HG02852 (cell line): ENCODE data around the gene TCF4.
A peak's percentile ranks its signal among the peaks of the same experiment; 100 is the strongest.

ENCODE experiments used
- ATAC-seq: cut with Tn5 transposase; IDR thresholded peaks from one replicate; pipeline ENCODE4 v1.9.1; 2021; ENCODE audit warnings: mild to moderate bottlenecking, moderate library complexity; ENCODE audit not compliant: unreplicated experiment

TCF4 gene

DNA sequence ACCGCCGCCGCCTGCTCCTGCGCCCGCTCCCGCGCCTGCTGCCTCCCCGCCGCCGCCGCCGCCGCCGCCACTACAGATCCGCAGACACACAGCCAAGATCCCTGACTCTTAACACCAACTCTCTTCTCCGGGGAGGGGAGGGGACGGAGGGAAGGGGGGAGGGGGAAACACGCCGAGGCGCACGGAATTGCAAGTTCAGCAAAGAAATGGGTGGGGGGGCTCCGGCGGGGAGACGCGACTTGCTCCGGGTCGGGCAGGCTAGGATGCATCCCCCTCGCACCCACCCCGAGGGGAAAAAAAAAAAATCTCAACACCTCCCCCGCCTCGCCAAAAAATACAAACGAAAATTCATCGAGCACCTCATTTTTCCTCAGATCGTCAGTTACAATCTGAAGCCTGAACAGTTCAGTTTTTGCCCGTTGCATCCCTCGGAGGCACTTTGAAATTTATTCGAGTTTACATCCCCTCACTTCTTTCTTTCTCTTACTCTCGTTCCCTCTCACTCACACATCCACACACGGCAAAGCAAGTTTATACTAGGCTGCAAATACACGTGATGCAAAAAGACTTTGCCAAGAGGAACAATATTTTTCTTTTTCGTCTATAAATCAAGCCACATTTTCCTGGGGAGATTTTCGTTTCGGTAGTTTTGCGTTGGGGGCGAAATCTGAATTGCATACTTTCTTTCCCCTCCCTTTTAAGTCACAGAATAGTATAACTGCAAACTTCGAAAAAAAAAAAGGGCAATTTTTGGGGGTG lies at the start of gene TCF4:
TSS of gene TCF4 (minus strand) at position 82 of the 759 bp plus-strand sequence. CDS start 1,076 bp downstream, outside the sequence.
- ATAC-seq: no peak

DNA sequence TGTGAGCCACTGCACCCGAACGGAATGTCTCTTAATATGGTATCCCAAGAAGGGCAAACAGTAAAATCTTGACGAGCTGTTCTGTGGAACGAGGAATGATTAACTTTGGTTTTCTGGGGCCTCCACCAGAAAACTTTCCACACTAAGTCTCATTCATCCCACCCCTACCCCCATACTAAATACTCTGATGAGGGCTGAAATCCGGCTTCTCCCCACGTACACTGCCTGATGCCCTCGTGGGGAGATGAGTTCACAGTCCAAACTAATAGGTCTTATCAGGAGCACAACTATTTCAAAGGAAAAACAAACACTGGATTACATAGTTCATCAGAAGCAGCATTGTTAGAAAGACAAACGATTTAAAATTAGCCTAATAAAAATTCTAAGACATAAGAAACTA lies 49.2 kb upstream of the TCF4 start:
- no peak for ATAC-seq

DNA sequence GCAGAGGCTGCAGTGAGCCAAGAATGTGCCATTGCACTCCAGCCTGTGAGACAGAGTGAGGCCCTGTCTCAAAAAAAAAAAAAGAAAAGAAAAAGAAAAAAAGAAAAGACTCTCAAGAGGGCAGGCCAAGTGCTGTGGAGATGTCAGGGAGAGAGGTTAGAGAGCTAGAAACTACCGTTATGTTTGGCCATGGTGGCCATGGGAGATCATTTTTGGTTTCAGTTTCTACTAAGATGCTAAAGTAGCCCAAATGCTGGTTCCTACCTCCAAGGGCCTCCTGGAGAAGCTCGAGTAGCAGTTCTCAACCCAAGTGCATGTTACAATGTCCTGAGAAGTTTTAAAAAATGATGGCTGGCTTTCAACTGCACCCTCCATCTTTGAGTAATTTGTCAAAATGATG lies 47.4 kb upstream of the TCF4 start:
- ATAC-seq: no peak

DNA sequence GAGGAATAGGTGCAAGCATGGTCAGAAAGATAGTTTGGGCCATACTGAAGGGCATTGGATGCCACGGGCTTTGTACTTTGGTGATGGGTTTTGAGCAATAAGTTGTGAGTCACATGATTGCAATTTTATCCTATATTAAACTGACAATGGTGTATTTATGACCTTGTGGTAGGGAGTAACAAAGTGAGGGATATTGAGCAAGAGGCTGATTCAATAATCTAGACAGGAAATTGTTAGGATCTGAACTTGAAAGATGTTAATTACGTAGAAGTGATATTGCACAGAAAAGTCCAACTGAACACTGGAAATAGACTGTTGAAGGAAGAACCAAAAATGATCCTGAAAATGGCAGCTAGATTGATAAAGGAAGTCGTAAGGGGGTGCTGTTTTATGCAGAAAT lies 46.6 kb upstream of the TCF4 start:
- no peak for ATAC-seq

DNA sequence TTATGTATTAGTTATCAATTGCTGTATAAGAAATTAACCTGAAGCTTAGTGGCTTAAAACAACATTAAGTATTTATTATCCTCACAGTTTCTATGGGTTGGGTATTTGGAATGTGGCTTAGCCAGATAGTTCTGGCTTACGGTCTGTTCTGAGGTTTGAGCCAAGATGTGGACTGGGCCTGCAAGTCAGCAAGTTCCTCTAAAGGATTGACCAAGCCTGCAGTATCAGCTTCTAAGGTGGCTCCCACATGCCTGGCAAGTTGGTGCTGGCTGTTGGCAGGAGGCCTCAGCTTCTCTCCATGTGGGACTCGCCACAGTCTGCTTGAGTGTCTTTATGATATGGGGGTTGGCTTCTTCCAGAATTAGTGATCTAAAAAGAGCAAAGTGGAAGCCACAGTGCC lies 45.0 kb upstream of the TCF4 start:
- no peak for ATAC-seq

DNA sequence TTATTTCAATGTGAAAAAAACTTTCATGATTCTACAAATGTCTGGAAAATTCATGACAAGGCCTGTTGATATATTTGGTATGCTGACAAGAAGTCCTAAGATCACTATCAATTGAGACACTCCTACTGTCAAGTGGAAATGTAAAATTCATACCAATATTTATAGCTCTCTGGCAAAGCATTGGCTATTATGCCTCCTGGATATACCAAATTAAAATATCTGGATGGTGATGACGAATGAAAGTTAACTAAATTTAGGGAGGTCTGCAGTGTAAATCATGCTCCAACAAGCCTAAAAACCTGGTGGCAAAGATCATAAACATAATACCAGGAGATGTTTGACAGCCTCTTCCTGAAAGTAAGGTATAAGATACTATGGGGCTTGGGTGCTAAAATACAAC lies 41.1 kb upstream of the TCF4 start:
- ATAC-seq: no peak

DNA sequence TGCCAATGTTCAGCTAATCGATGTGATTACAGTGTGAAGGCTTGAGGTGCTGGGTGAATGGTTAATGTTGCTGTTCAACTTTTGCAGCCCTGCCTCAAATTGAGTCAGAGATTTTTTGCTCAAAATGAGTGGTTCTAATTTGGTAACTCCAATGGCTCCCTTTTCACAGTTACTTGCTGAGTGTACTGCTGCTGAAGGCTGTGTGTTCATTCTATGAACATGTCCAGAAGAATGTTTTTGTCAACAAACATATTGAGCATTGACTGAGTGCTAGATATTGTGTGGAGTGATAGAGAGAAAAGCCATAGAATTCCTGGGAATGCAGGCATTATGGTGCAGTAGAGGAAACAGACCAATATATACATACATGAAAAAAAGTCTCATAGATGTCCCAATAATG lies 39.0 kb upstream of the TCF4 start:
- no peak for ATAC-seq

DNA sequence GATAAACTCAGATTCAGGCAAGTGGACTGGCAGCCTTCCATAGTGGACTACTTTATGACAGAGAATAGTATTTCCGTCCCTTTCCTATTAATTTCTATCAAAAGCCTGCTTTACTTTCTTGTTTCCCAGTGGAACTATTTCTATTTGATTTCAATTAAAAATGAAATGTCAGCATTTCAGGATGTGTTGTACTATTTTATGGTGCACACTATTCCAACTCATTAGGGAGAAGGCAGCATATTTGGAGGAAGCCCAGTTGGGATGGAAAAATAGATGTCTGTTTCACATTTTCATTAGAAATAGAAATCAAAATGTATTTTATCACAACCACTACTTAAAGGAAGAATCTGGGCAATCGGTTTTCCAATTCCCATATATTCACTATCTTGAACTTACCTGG lies 37.9 kb upstream of the TCF4 start:
- ATAC-seq: no peak

DNA sequence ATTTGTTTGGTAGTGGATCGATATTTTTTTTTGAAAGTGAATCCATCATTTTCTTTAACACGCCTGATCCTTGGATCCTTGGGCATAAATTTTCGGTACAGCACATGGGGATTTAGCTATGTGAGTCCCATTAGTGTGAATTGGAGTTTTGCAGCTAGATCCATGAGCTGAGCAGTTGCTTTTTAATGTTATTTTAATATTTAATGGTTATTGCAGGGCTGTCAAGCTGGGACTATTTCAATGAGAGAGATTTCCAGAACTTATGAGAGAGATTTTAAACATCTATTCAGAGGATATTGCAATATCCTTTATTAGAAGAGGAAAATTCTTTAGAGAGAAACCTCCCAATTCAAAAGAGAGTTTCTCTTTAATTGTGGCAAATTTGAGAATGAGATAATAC lies 35.6 kb upstream of the TCF4 start:
- no peak for ATAC-seq

DNA sequence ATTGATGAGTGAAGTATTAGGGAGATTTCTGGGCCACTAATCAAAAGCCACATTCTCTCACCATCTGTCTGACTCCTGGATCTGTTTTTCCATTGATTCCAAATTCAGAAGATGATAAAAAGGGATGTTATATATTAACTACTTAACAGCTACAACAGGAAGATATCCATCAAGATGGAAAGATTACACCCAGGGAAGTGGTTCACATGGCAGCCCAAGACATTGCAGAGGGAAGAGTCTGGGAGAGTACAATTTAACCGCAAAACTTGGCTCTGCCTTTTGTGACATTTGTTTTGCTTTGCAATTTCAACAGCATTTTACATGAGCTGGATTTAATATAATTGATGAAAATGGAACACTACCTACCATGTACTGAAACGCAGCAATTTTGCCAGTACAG lies 22.5 kb upstream of the TCF4 start:
- no peak for ATAC-seq

DNA sequence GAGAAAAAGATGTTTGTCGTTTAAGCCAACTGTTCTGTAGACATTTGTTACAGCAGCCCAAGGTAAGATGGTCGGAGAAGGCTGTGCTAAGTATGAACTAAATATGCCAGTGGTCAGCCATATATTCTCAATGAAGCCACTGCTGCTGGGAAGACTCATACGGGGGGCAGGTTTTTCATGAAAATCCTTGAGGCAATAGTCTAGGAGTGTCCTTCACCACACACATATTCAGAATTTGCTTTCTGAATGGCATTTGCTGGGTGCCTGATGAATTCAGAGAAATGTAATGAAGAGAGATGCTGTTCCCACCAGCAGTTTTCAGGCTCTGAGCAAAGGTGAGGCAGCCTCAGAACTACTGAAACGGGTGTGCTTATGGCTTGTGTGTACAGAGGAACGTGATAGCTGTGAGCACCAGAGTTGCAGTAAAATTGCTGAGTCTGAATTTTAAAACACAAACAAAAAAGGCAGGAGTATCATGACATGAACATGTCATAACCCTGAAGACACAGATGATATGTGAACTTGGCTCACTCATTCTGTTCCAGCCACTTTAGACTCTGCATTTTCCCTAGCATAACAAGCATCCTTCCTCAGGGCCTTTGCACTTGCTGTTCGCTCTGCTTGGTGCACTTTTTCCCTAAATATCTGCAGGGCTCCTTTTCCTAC lies 21.3 kb upstream of the TCF4 start:
- no peak for ATAC-seq

DNA sequence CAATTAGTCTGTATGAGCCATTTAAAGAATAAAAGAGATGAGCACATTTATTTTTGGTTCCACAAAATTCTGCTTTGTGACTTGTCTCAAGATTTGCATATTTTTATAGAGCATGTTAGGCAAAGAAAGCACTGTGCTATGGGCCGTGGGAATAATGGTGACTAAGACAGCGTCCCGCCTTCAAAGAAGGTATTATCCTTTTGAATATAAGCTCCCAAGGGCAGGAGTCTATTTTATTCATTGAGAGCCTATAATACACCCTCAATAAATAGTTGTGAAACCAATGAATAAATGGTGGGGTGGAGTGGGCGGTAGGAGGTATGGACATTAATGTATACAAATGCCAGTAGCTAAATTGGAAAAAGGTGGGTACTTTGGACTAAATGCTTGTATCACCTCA lies 20.5 kb upstream of the TCF4 start:
- ATAC-seq: no peak

DNA sequence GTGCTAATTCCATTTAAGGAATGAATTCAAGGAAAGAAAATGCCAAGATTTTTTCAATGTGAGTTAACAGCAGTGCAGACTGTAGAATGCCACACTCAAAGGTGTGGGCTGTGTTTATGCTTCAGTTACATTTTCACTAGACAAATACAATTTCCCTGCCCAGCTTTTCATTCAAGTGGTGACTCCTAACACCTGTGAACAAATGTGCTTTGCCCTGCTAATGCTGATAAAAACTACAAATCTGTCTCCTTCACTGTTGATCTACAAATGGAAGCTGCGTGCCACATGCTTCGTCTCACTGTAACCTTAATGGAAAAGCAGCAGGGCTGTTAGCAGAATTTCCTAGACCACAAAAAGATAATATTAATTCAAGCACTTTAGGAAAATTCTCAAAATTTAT lies 19.8 kb upstream of the TCF4 start:
- ATAC-seq: no peak

DNA sequence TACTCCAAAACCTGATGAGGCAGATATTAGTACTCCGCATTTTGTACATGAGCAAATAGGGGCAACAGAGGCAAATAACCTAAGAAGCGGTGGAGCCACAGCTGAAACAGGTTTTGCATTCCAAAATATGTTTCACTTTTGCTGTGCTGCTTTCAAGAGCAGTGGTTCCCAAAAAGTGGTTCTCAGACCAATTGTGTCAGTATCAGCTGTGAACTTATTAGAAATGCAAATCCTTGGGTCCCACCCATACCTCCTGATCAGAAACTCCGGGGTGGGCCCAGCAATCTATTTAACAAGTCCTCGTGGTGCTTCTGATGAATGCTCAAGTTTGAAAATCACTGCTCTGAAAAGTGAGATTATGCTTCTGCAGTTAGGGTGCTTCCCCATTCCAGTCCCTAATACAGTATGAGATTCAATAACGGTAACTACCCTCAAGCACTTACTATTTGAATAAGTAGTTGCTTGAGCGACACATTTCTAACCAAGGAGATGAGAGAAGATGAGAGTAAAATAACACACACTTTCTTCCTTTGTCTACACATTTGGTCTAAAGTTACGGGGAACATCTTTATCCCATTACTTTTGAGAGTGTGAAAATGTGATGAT lies 17.8 kb upstream of the TCF4 start:
- peak; percentile 88 for ATAC-seq

DNA sequence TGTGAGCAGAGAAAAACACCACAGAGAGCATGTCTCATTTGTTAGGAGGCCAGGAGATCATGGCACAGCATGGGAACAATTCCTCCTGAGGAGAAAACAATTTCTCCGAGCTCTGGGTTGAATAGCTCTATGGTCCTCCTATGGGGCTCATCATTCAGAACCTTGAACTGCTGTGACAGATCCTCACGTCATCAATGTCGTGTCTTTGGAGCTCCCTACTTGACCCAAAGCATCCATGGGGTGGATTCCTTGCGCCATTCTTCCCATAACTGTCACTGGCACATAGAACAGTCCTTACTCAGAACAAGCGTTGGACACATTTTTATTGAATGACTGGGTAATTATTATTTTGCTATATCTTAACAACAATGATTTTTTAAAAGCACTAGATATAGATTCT lies 15.8 kb upstream of the TCF4 start:
- ATAC-seq: no peak

DNA sequence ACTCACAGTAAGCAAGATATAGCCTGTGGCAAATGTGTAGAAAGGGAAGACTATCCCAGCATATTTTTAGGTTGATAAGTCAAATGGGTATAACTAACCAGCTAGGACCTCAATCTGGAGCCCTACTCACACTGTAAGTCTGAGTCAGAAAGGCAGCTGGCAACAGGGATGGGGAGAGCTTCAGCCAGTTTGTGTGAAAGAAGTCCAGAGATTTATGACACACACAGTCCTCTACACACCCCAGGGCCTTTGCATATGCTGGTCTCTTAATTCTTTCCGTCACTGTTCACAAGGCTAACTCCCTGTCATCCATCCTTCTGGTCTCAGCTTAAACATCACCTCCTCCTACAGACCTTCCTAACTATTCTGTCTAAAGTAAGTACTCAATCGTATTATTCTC lies 5.9 kb upstream of the TCF4 start:
- ATAC-seq: no peak

DNA sequence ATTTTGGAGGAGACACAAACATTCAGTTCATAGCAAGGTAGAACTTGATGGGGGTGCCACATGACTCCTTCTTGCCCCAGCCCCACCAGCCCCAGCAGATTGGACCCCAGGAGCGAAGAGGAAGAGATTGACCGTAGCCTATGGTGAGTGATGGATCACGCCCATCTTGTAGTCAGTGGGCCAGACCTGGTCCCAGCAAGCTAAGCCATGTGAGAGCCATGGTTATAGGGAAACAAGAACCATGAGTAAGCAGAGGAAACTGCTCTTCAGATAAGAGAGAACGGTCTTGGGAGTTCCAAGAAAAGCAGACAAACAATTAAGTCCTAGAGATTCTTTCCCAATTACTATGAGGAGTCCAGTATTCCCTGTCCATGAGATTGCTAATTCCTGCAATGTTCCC lies 4.6 kb upstream of the TCF4 start:
- no peak for ATAC-seq

DNA sequence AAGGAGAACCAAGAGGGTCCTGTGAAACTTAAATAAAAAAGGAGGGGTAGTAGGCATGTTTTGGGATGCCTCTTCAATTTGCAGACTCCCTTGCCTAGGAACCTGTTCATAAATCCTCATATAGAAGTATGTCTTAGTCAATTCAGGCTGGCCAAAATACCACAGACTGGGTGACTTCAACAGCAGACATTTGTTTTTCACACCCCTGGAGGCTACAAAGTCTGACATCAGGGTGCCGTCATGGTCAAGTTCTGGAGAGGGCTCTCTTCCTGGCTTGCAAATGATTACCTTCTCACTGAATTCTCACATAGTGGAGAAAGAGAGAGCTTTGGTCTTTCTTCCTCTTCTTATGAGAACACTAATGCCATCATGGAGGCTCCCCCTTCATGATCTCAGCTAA lies 4.1 kb upstream of the TCF4 start:
- ATAC-seq: no peak

DNA sequence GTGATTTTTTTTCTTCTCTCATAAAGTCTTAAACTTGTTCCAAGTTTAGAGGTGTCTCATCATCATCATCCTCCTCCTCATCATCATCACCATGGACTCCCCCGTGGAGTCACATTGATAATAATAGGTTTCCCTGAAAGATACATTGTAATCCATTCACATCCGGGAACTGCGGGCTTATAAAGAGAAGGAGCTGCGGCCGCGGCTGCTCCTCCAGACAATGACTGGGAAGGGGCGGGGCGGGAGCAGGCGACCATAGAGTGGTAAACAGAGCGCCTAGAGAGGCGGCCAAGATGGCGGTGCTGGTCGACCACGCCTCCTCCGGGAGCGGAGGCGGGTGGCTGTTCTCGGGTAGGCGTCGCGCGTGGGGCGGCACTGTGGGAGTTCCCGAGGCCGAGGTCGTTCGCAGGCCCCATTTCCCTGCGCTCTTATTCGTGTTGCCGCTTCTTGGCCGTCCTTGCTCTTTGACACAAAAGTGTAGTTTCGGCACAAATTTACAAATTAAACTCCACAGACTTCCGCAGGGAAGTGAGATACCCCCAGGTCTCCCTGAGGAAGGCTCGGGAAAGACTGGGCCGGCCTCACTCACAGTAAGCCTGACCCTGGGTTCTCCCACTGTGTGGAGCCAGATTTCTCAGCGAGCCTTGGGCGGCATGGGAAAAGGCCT lies 1.8 kb upstream of the TCF4 start:
- peak; percentile 87 for ATAC-seq

DNA sequence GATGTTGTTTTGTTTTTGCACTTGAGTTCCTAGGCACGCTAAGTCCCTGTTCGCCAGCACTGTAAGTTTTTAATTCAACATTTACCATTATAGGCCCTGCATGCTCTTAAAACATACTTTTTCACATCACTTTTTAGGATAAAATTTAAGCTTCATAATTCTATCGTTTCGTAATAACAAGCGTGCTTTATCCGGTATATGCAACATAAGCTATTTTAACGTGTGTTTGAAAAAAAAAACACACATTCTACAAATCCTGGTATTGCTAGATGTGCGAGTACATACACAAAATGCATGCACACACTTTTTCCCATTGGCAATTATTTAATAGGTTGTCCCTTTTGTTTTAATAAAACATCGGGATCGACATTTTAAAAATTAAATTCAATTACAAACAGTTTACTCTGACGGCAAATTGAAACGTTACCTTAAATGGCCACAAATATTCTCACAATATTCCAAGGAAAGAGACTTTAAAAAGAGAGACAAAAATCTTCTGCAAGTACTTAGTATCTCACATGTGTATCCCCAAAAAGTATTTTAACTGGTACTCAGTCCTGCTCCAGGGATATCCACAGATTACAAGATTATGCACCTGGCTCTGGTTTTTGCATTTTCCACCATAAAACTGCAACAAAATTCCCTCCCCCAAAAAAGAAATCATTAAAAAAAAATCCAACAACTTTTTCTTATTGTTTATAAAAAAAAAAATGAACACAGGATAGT lies 1.0 kb upstream of the TCF4 start:
- ATAC-seq: no peak

DNA sequence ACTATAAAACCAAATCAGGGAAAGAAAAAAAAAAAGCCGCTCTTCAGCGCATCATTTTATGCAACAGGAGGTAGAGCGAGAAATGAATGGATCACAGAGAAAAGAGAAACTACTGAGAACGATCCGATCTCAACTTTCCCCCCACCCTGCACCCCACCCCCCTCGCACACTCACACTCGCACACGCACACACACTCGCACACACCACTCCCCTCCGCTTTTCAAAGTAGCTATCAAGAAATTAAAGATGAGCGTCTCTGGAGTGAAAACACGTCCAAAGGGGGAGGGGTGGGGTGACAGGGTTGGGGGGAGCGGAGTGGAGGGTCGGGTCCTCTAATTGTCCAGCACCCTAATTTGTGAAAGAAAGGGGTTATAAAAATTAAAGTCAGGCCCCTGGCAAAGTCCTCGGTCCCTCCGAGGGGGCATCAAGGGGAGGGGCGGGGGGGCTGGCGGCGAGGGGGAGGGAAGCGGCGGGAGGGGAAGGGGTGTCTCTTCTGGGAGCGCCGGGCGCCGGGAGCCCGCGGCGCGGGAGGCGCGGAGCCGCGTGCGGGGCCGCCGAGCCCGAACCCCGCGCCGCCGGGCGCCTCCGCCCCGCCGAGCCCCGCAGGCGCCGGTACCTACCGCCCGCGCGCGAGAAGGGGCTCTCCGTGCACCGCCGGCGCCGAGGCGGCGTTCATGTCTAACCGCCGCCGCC lies 428 bp downstream of the TCF4 start:
- ATAC-seq: no peak
